Spleen (tissue), 11 donors: ENCODE data around the gene CTSH. TPM values are rescaled to one million over a fixed set of nuclear protein-coding genes. Genes with fewer than 3 reads are reported as not detected.
A peak's percentile ranks its signal among the peaks of the same experiment; 100 is the strongest.
"Not testable (repeated sequence)": the region's sequence is repeated elsewhere in the genome, so short reads cannot be mapped to it uniquely, and the experiment has no call there.

Source experiments
- DNase-seq: peaks from one replicate; pipeline ENCODE4 v3.0.0-alpha.2; 2020
- H3K27ac ChIP-seq, 8 donors: fragments of 200-600 bp; sonication (generic) in 7 of 8; 1 replicate in 4 of 8; 2 replicates in 4 of 8; pipeline versions ENCODE4 v1.5.0 to v1.8.0; 2016 to 2021; ENCODE audit warnings: inconsistent platforms in 4 of 8, mild to moderate bottlenecking in 4 of 8, moderate library complexity in 1 of 8
- H3K27me3 ChIP-seq, 7 donors: fragments of 200-600 bp; sonication (generic) in 6 of 7; replicated peaks in 1 of 7; 1 replicate in 4 of 7; 2 replicates in 3 of 7; pipeline versions ENCODE4 v1.5.0 to v1.8.0; 2016 to 2021; ENCODE audit warnings: inconsistent platforms in 3 of 7, mild to moderate bottlenecking in 1 of 7
- H3K36me3 ChIP-seq, 6 donors: fragments of 200-600 bp; sonication (generic) in 5 of 6; 1 replicate in 4 of 6; 2 replicates in 2 of 6; pipeline versions ENCODE4 v1.5.0 to v1.8.0; 2016 to 2021; ENCODE audit warnings: inconsistent platforms in 2 of 6
- H3K4me1 ChIP-seq, 6 donors: fragments of 200-600 bp; sonication (generic) in 5 of 6; 1 replicate in 3 of 6; 2 replicates in 3 of 6; pipeline versions ENCODE4 v1.5.0 to v1.8.0; 2016 to 2021; ENCODE audit warnings: inconsistent platforms in 3 of 6
- H3K4me3 ChIP-seq, 8 donors: fragments of 200-600 bp; sonication (generic) in 7 of 8; 1 replicate in 4 of 8; 2 replicates in 4 of 8; pipeline versions ENCODE4 v1.5.0 to v1.8.0; 2016 to 2021; ENCODE audit warnings: inconsistent platforms in 4 of 8, mild to moderate bottlenecking in 4 of 8, moderate library complexity in 2 of 8
- H3K9me3 ChIP-seq, 8 donors: fragments of 200-600 bp; sonication (generic) in 7 of 8; 1 replicate in 4 of 8; 2 replicates in 4 of 8; pipeline versions ENCODE4 v1.5.0 to v1.8.0; 2016 to 2021; ENCODE audit warnings: inconsistent platforms in 4 of 8
- POLR2A ChIP-seq, 3 donors: fragments of 450-650 bp; IDR thresholded peaks; one replicate each; pipeline ENCODE4 v1.5.1; 2017; ENCODE audit warnings: antibody characterized with exemption in 3 of 3, mild to moderate bottlenecking in 1 of 3
- POLR2AphosphoS5 ChIP-seq, 3 donors: sonication (generic); formaldehyde crosslinking; IDR thresholded peaks; one replicate each; pipeline ENCODE4 v1.5.1; 2017; ENCODE audit warnings: antibody characterized with exemption in 3 of 3
- WGBS, 5 donors: extraction: QIAGEN DNeasy Blood & Tissue Kit in 3 of 5; methylation state at CpG; one replicate each; pipeline versions ENCODE4 v1.1.5 to v1.1.7; 2013 to 2018; 5-methylcytosine and 5-hydroxymethylcytosine counted together
- intact Hi-C: fragments of 100-400 bp; cut with DNase I; formaldehyde crosslinking; loops from one replicate; pipeline ENCODE4 v1.15.0; 2023; ENCODE audit warnings: low total_unique reads
- polyA plus RNA-seq, 3 donors: library from polyadenylated mRNA; stranded (reverse); fragments of 200-250 nt; gene quantifications; one replicate each; pipeline ENCODE4 v1.2.1, GENCODE V29; 2013
- total RNA-seq, 7 donors: library from RNA; depleted of rRNA in 3 of 7; stranded (reverse); fragments of >200 nt in 3 of 7; fragmentation: NEBNext Ultra II Directional in 4 of 7; extraction: Animal tissue kit (Norgen Biotek cat#: 25700) in 4 of 7; gene quantifications; one replicate each; pipeline versions ENCODE4 v1.1.0 to v1.2.1, GENCODE V29; 2016 to 2021
- TF ChIP-seq, protein P1 (sequence below), 11 experiments: fragments of 200-600 bp in 7 of 11; fragments of 450-650 bp in 4 of 11; sonication (generic) in 4 of 11; IDR thresholded peaks in 8 of 11; conservative IDR thresholded peaks in 3 of 11; 1 replicate in 7 of 11; 2 replicates in 4 of 11; pipeline versions ENCODE4 v1.4.0 to v1.8.0; 2016 to 2021; ENCODE audit warnings: antibody characterized with exemption in 11 of 11, inconsistent platforms in 4 of 11, mild to moderate bottlenecking in 1 of 11
- donor health status: healthy with polysubstance abuse.
- donor health status: DM: no; HTN: no; CAD: no; lungs with moderate emphysema.
- donor health status: DM: no; HTN: no; CAD: no.
- donor health status: Bipolar disorder and iron deficiency.
- donor health status: healthy.
- donor health status: DM: no; HTN: no; CAD: no.
- donor health status: DM: yes; HTN: yes; CAD: no.

The CTSH gene
- total and polyA plus RNA-seq, 10 donors = 112 to 381 (median 256) TPM

- Histone ChIP-seq H3K36me3 (peaks cover 3 to 100% (median 71%) of the 10 kb centered on the region in 6 donors), H3K9me3 (no peaks in the 10 kb centered on the region), H3K4me3 (no peak overlapping the region), H3K4me1 (peaks cover 0 to 93% (median 32%) of the 10 kb centered on the region in 6 donors), H3K27ac (no peak overlapping the region), H3K27me3 (no peaks in the 10 kb centered on the region)
- TF ChIP-seq POLR2AphosphoS5 (IDR thresholded peaks at IDR 0.05) (peak in 1 of 3 donors; percentile 48), POLR2A (IDR thresholded peaks at IDR 0.05) (no peak)
- no peak for DNase-seq
- intact Hi-C loops = loop anchor here (5.0 kb wide), 1 partner anchor 276 kb away; no protein-coding TSS in a partner anchor
- WGBS, 5 donors = 59 to 78% (median 70%) methylated on average over 2 of the region's 2 CpGs
Observed at GRCh38 chr15:78906316-78906620, 38.6 kb downstream of the CTSH start.

DNA sequence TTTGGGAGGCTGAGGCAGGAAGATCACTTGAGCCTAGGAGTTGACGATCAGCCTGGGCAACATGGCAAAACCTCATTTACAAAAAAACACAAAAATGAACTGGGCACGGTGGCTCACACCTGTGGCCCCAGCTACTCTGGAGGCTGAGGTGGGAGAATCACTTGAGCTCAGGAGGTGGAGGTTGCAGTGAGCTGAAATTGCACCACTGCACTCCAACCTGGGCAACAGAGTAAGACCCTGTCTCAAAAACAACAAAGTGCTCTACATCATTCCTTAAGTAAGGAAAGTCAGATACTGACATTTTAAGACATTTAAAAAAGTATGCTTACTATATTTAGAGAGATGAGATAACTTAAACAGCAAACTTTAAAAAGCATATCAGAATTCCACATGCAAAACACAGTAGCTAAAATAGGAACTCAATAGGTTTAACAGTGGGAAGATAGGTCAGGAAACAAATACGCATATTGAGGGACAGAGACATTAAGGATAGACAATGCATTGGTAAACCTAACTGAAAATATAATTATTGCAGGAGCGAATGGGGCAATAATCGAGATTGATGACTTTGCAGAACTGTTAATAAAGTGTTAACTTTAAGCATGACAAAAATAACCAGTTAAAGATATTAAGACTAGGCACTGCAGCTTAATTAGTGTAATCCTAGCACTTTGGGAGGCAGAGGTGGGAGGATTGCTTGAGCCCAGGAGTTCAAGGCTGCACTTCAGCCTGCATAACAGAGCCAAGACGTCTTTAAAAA lies 40.1 kb downstream of the CTSH start:
- peak in 2 of 3 donors; percentile 11 to 49 for TF ChIP-seq POLR2AphosphoS5 (IDR thresholded peaks at IDR 0.05)
- TF ChIP-seq, protein P1, sequence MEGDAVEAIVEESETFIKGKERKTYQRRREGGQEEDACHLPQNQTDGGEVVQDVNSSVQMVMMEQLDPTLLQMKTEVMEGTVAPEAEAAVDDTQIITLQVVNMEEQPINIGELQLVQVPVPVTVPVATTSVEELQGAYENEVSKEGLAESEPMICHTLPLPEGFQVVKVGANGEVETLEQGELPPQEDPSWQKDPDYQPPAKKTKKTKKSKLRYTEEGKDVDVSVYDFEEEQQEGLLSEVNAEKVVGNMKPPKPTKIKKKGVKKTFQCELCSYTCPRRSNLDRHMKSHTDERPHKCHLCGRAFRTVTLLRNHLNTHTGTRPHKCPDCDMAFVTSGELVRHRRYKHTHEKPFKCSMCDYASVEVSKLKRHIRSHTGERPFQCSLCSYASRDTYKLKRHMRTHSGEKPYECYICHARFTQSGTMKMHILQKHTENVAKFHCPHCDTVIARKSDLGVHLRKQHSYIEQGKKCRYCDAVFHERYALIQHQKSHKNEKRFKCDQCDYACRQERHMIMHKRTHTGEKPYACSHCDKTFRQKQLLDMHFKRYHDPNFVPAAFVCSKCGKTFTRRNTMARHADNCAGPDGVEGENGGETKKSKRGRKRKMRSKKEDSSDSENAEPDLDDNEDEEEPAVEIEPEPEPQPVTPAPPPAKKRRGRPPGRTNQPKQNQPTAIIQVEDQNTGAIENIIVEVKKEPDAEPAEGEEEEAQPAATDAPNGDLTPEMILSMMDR (IDR thresholded peaks at IDR 0.05 in 8 of 11, conservative IDR thresholded peaks at IDR 0.05 in 3 of 11) = no peak
- Histone ChIP-seq H3K4me3 (no peak overlapping the region), H3K36me3 (peaks cover 3 to 100% (median 78%) of the 10 kb centered on the region in 6 donors), H3K27me3 (no peaks in the 10 kb centered on the region), H3K4me1 (peaks cover 0 to 89% (median 25%) of the 10 kb centered on the region in 6 donors), H3K9me3 (no peaks in the 10 kb centered on the region), H3K27ac (no peak overlapping the region)
- 78 to 90% (median 81%) methylated on average over 6 of the region's 6 CpGs for WGBS, 5 donors
- intact Hi-C loops = loop anchor here (5.0 kb wide), 1 partner anchor 278 kb away; no protein-coding TSS in a partner anchor
- DNase-seq = no peak

GRCh38 chr15:78902281-78903032 lies 42.4 kb downstream of the CTSH start:
- 66 to 80% (median 77%) methylated on average over 13 of the region's 13 CpGs for WGBS, 5 donors
- H3K27ac ChIP-seq = peak overlapping the region in 4 of 8 donors; percentile 12 to 47 (median 34)
- H3K27me3 ChIP-seq, H3K9me3 ChIP-seq, DNase-seq, H3K4me3 ChIP-seq, intact Hi-C loops: not testable (repeated sequence)
- peaks cover 0 to 67% (median 18%) of the 10 kb centered on the region in 6 donors for H3K4me1 ChIP-seq
- peak in 1 of 3 donors; percentile 49 for TF ChIP-seq POLR2AphosphoS5 (IDR thresholded peaks at IDR 0.05)
- H3K36me3 ChIP-seq = peaks cover 3 to 100% (median 94%) of the 10 kb centered on the region in 6 donors

DNA sequence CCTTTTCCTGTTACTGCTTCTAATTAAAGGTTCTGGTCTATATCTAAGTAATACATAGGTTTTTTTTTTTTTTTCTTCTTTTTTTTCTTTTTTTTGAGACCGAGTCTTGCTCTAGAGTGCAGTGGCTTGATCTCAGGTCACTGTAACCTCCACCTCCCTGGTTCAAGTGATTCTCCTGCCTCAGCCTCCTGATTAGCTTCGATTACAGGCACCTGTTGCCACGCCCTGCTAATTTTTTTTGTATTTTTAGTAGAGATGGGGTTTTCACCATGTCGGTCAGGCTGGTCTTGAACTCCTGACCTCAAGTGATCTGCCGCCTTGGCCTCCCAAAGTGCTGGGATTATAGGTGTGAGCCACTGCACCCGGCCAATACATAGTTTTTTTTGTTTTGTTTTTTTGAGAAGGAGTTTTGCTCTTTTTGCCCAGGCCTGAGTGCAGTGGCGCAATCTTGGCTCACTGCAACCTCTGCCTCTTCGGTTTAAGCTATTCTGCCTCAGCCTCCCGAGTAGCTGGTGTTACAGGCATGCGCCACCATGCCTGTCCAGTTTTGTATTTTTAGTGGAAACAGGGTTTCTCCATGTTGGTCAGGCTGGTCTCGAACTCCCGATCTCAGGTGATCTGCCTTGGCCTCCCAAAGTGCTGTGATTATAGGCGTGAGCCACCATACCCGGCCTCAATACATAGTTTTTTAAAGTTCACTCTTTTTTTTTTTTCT lies 43.9 kb downstream of the CTSH start:
- peak in 1 of 3 donors; percentile 38 for TF ChIP-seq POLR2AphosphoS5 (IDR thresholded peaks at IDR 0.05)
- H3K9me3 ChIP-seq, H3K4me3 ChIP-seq, H3K27ac ChIP-seq, DNase-seq, H3K27me3 ChIP-seq, intact Hi-C loops: not testable (repeated sequence)
- H3K36me3 ChIP-seq = peaks cover 3 to 100% (median 93%) of the 10 kb centered on the region in 6 donors
- peaks cover 0 to 53% (median 15%) of the 10 kb centered on the region in 6 donors for H3K4me1 ChIP-seq
- 92 to 94% (median 93%) methylated on average over 14 of the region's 14 CpGs for WGBS, 5 donors

GRCh38 chr15:78898540-78898939 lies 46.3 kb downstream of the CTSH start:
- intact Hi-C loops = no loop called here
- peaks cover 3 to 100% (median 95%) of the 10 kb centered on the region in 6 donors for H3K36me3 ChIP-seq

More at GRCh38 chr15:78898540-78898939, 46.3 kb downstream of the CTSH start:
- DNase-seq = no peak
- WGBS, 5 donors = 79 to 95% (median 92%) methylated on average over 4 of the region's 4 CpGs
- Histone ChIP-seq H3K4me1 (peaks cover 0 to 34% (median 7%) of the 10 kb centered on the region in 6 donors), H3K9me3 (no peaks in the 10 kb centered on the region), H3K27me3 (no peaks in the 10 kb centered on the region), H3K4me3 (no peak overlapping the region), H3K27ac (no peak overlapping the region)
- no peak for TF ChIP-seq POLR2AphosphoS5 (IDR thresholded peaks at IDR 0.05)
- TF ChIP-seq, protein P1 (IDR thresholded peaks at IDR 0.05 in 8 of 11, conservative IDR thresholded peaks at IDR 0.05 in 3 of 11) = no peak
- TF ChIP-seq POLR2A (IDR thresholded peaks at IDR 0.05) = no peak
